LNCAP (cell line): ENCODE measurements around the gene PGLYRP4.

Experiments used
- CTCF ChIP-seq: fragments of 450-650 bp; IDR thresholded peaks from 2 replicates; pipeline ENCODE4 v1.5.1; 2017; ENCODE audit warnings: mild to moderate bottlenecking

PGLYRP4 gene

GRCh38 chr1:153348511-153349362, at the start of gene PGLYRP4:
Gene PGLYRP4, minus strand, starts transcription at chr1:153348841. Its CDS starts 909 bp downstream, at chr1:153347932.
- TF ChIP-seq CTCF, result no peak

GRCh38 chr1:153397924-153398651, 49.4 kb upstream of the PGLYRP4 start:
- TF ChIP-seq CTCF, result no peak

- TF ChIP-seq CTCF, result no peak
These were observed 48.6 kb upstream of the PGLYRP4 start for GRCh38 chr1:153397051-153397923.

- no peak for TF ChIP-seq CTCF
These were observed 47.8 kb upstream of the PGLYRP4 start for GRCh38 chr1:153396461-153396860.

- TF ChIP-seq CTCF, result no peak
These were observed 47.1 kb upstream of the PGLYRP4 start for GRCh38 chr1:153395776-153396175.

- TF ChIP-seq CTCF, result no peak
These were observed 46.6 kb upstream of the PGLYRP4 start for GRCh38 chr1:153395136-153395685.

- TF ChIP-seq CTCF, result no peak
These were observed 45.8 kb upstream of the PGLYRP4 start for GRCh38 chr1:153394391-153394790.
